GM18519 (cell line): ENCODE measurements around the gene BIRC3.
"Not testable (repeated sequence)": the region's sequence is repeated elsewhere in the genome, so short reads cannot be mapped to it uniquely, and the experiment has no call there.

Experiments
- ATAC-seq: cut with Tn5 transposase; IDR thresholded peaks from one replicate; pipeline ENCODE4 v1.9.1; 2021; ENCODE audit warnings: mild to moderate bottlenecking, moderate library complexity; ENCODE audit not compliant: unreplicated experiment, low FRiP score

Gene BIRC3

GRCh38 chr11:102320679-102321078 lies 3.4 kb downstream of the BIRC3 start:
- no peak for ATAC-seq

- ATAC-seq = no peak
These were observed 5.3 kb downstream of the BIRC3 start for GRCh38 chr11:102322560-102322959.

GRCh38 chr11:102323542-102324251 lies 6.4 kb downstream of the BIRC3 start:
- no peak for ATAC-seq

GRCh38 chr11:102325088-102325487 lies 7.8 kb downstream of the BIRC3 start:
- ATAC-seq = no peak

- ATAC-seq = no peak
These were observed 11.5 kb downstream of the BIRC3 start for GRCh38 chr11:102328748-102329147.

- no peak for ATAC-seq
These were observed 12.9 kb downstream of the BIRC3 start for GRCh38 chr11:102330231-102330630.

GRCh38 chr11:102331341-102331740 lies 14.1 kb downstream of the BIRC3 start:
- no peak for ATAC-seq

GRCh38 chr11:102332611-102332994 lies 15.3 kb downstream of the BIRC3 start:
- no peak for ATAC-seq

GRCh38 chr11:102338479-102339010 lies 21.3 kb downstream of the BIRC3 start:
- ATAC-seq = no peak

GRCh38 chr11:102341311-102341710 lies 24.0 kb downstream of the BIRC3 start:
- ATAC-seq = not testable (repeated sequence)

- ATAC-seq = peak; percentile 32
These were observed 24.6 kb downstream of the BIRC3 start for GRCh38 chr11:102341844-102342318.

- ATAC-seq = no peak
These were observed 26.5 kb downstream of the BIRC3 start for GRCh38 chr11:102343809-102344208.

GRCh38 chr11:102345904-102346303 lies 28.6 kb downstream of the BIRC3 start:
- ATAC-seq = no peak

- ATAC-seq = no peak
These were observed 29.1 kb downstream of the BIRC3 start for GRCh38 chr11:102346456-102346747.

GRCh38 chr11:102346748-102347461 lies 29.6 kb downstream of the BIRC3 start, which contains the start of gene BIRC2:
TSS of gene BIRC2 (plus strand) at chr11:102347214. CDS start at chr11:102349855, 2,641 bp downstream.
- peak; percentile 88 for ATAC-seq

- no peak for ATAC-seq
These were observed 30.4 kb downstream of the BIRC3 start for GRCh38 chr11:102347462-102348370.

GRCh38 chr11:102357116-102357515 lies 39.8 kb downstream of the BIRC3 start:
- ATAC-seq = no peak

- ATAC-seq = no peak
These were observed 42.1 kb downstream of the BIRC3 start for GRCh38 chr11:102359372-102359771.

- no peak for ATAC-seq
These were observed 43.4 kb downstream of the BIRC3 start for GRCh38 chr11:102360681-102361080.

- ATAC-seq = no peak
These were observed 44.1 kb downstream of the BIRC3 start for GRCh38 chr11:102361086-102362031.
